ENCODE measurements around the gene CMTR2. TPM values are rescaled to one million over a fixed set of nuclear protein-coding genes. Genes with fewer than 3 reads are reported as not detected.
A peak's percentile ranks its signal among the peaks of the same experiment; 100 is the strongest.
"Not testable (repeated sequence)": the region's sequence is repeated elsewhere in the genome, so short reads cannot be mapped to it uniquely, and the experiment has no call there.

Gene CMTR2
- total RNA-seq, 5 donors from 2014 or later (not counting 1 experiment from before 2014, with no cell fraction given): 10.6 to 25.5 (median 20.4) TPM

DNA sequence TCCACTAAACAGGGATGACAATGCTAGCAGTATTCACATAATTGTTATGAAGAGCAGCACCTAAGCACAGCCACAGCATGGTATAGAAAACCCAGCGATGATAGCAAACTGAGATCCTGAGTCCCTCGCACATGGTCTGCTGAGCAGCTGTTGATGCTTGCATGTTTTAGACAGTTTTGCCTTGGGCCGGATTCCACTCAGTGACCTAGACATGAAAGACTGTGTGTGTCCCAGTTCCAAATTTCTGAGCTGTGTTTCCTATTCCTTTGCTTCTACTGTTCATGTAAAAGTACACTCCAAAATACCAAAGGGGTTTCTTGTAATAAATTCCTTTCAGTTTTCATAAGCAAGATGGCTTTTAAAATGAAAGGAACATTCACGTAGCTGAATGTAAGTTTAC, 30.8 kb upstream of the CMTR2 start:
- H3K4me1 ChIP-seq (ENCODE audit: control insufficient read depth in 1 of 2, extremely low read depth in 1 of 2, insufficient read depth in 2 of 2, low read length in 2 of 2): no peaks in the 10 kb centered on the region
- no peak overlapping the region for H3K4me3 Mint-ChIP-seq
- no peak overlapping the region for H3K27ac Mint-ChIP-seq
- 92% methylated on average over 3 of the region's 4 CpGs for WGBS (ENCODE audit: insufficient coverage)
- peaks cover 0 to 11% of the 10 kb centered on the region in 2 experiments for H3K27me3 ChIP-seq (replicated peaks in 1 of 2; ENCODE audit: control insufficient read depth in 2 of 2, extremely low read depth in 1 of 2, insufficient read depth in 2 of 2, low read length in 1 of 2)
- DNase-seq: no peak
- H3K9me3 Mint-ChIP-seq: no peaks in the 10 kb centered on the region
- H3K4me3 ChIP-seq (ENCODE audit: control insufficient read depth in 1 of 2, extremely low read depth in 1 of 2, low read length in 1 of 2): no peak overlapping the region
- no peaks in the 10 kb centered on the region for H3K36me3 ChIP-seq (ENCODE audit: control insufficient read depth in 2 of 2, extremely low read depth in 1 of 2, insufficient read depth in 1 of 2, low read length in 1 of 2)
- no peak overlapping the region for H3K27ac ChIP-seq (ENCODE audit: low read length)
- no peaks in the 10 kb centered on the region for H3K4me1 Mint-ChIP-seq
- CTCF ChIA-PET: interaction anchor here (0.7 to 1.1 kb wide), 2 partner anchors 8 to 52 kb away, joined by 3 to 4 read pairs; no protein-coding TSS in a partner anchor
- no peak for ATAC-seq (replicated peaks in 1 of 4)
- peaks cover 30 to 37% of the 10 kb centered on the region in 2 donors for H3K27me3 Mint-ChIP-seq
- POLR2A ChIA-PET: interaction anchor here in 1 of 2 donors (0.6 kb wide), 1 partner anchor 10 kb away, joined by 5 read pairs; no protein-coding TSS in a partner anchor
- H3K36me3 Mint-ChIP-seq: no peaks in the 10 kb centered on the region
- no peaks in the 10 kb centered on the region for H3K9me3 ChIP-seq

DNA sequence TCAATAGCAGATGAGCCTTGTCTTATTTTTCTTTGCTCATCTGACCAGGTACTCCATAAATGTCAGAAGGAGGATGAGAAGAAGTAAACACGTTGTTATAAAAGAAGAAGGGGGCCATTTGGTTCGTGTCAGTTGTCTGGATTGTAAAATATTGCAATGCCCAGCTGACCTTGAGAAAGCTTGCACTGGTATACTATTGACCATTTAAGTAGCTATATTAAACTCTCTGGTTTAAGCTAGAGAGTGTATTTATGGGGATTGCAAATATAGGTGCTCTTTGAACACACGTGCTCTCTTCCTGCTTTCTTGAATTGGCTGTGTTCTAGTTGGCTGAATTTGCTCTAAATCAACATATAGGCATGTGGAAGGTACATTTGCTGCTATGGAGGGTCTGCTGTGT, 26.1 kb upstream of the CMTR2 start:
- no peak overlapping the region for H3K27ac ChIP-seq (ENCODE audit: low read length)
- WGBS (ENCODE audit: insufficient coverage): 40% methylated on average over 1 of the region's 3 CpGs
- no peaks in the 10 kb centered on the region for H3K9me3 ChIP-seq
- H3K9me3 Mint-ChIP-seq: no peaks in the 10 kb centered on the region
- POLR2A ChIA-PET: no interaction called here
- peaks cover 0 to 17% of the 10 kb centered on the region in 2 experiments for H3K27me3 ChIP-seq (replicated peaks in 1 of 2; ENCODE audit: control insufficient read depth in 2 of 2, extremely low read depth in 1 of 2, insufficient read depth in 2 of 2, low read length in 1 of 2)
- H3K36me3 Mint-ChIP-seq: no peaks in the 10 kb centered on the region
- H3K36me3 ChIP-seq (ENCODE audit: control insufficient read depth in 2 of 2, extremely low read depth in 1 of 2, insufficient read depth in 1 of 2, low read length in 1 of 2): no peaks in the 10 kb centered on the region
- DNase-seq: no peak
- no peak overlapping the region for H3K27ac Mint-ChIP-seq
- no peak for ATAC-seq (replicated peaks in 1 of 4)
- H3K4me3 ChIP-seq (ENCODE audit: control insufficient read depth in 1 of 2, extremely low read depth in 1 of 2, low read length in 1 of 2): no peak overlapping the region
- CTCF ChIA-PET: interaction anchor here in 1 of 2 donors (0.5 to 0.6 kb wide), 2 partner anchors 526 to 579 kb away, joined by 4 to 12 read pairs; no protein-coding TSS in a partner anchor
- H3K27me3 Mint-ChIP-seq: peaks cover 40 to 46% of the 10 kb centered on the region in 2 donors
- H3K4me1 Mint-ChIP-seq: no peaks in the 10 kb centered on the region
- H3K4me1 ChIP-seq (ENCODE audit: control insufficient read depth in 1 of 2, extremely low read depth in 1 of 2, insufficient read depth in 2 of 2, low read length in 2 of 2): peaks cover 0 to 3% of the 10 kb centered on the region in 2 experiments
- no peak overlapping the region for H3K4me3 Mint-ChIP-seq

DNA sequence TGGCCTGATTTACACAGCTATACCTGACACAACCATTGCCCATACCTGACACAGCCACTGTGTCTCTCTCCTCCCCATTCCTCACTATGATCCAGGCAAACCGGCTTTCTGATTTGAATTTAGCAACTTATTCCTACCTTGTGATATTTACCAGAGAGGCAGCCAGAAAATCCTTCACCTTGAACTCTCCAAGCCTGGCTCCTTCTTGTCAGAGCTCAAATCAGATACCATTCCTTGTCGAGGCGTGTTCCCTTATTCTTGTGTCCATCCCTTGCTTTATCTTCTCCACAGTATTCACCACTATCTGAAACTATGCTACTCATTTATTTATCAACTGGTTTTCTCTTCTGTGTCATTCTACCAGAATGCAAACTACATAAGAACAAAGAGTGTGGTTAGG, 24.4 kb upstream of the CMTR2 start:
- DNase-seq; H3K9me3 Mint-ChIP-seq; H3K4me3 ChIP-seq (ENCODE audit: control insufficient read depth in 1 of 2, extremely low read depth in 1 of 2, low read length in 1 of 2); H3K36me3 ChIP-seq (ENCODE audit: control insufficient read depth in 2 of 2, extremely low read depth in 1 of 2, insufficient read depth in 1 of 2, low read length in 1 of 2); CTCF ChIA-PET; H3K4me1 ChIP-seq (ENCODE audit: control insufficient read depth in 1 of 2, extremely low read depth in 1 of 2, insufficient read depth in 2 of 2, low read length in 2 of 2); POLR2A ChIA-PET; H3K4me1 Mint-ChIP-seq; H3K27ac ChIP-seq (ENCODE audit: low read length); ATAC-seq (replicated peaks in 1 of 4); H3K36me3 Mint-ChIP-seq; H3K4me3 Mint-ChIP-seq; H3K27ac Mint-ChIP-seq; H3K9me3 ChIP-seq: not testable (repeated sequence)
- peaks cover 0 to 13% of the 10 kb centered on the region in 2 experiments for H3K27me3 ChIP-seq (replicated peaks in 1 of 2; ENCODE audit: control insufficient read depth in 2 of 2, extremely low read depth in 1 of 2, insufficient read depth in 2 of 2, low read length in 1 of 2)
- H3K27me3 Mint-ChIP-seq: peaks cover 46 to 59% of the 10 kb centered on the region in 2 donors
- 52% methylated on average over 3 of the region's 3 CpGs for WGBS (ENCODE audit: insufficient coverage)

DNA sequence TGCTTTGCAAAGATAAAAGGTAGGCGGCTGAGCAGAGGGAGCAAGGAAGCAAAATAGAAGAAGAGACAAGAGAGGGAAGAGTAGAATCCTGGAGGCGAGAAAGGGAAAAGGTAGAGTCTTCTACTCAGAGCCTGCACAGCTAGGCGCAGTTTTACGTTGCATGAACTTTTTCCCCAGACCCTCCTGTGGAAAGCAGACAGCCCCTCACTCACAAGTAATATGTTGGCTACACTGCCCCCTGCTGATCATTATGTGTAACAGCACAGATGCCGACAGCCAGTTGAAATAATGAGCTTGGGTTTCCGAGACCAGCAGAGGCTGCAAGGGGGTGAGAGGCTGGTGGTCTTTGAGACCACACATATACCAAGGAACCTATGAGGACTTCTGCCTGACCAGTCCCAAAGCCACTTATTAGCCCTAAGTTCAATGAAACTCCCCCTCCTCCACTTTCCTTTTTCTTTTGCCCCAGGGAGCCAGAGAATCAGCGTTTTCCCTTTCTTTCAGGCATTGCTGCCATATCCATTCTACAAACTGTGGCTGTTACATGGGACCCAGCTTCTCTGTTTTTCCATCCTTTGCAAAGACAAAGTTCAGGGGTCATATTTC, 22.5 kb upstream of the CMTR2 start:
- WGBS (ENCODE audit: insufficient coverage): 77% methylated on average over 2 of the region's 7 CpGs

GRCh38 chr16:71303938-71304337, 14.7 kb upstream of the CMTR2 start:
- H3K4me3 Mint-ChIP-seq: no peak overlapping the region
- Histone ChIP-seq H3K9me3 (no peaks in the 10 kb centered on the region), H3K4me3 (ENCODE audit: control insufficient read depth in 1 of 2, extremely low read depth in 1 of 2, low read length in 1 of 2) (no peak overlapping the region), H3K36me3 (ENCODE audit: control insufficient read depth in 2 of 2, extremely low read depth in 1 of 2, insufficient read depth in 1 of 2, low read length in 1 of 2) (no peaks in the 10 kb centered on the region), H3K27me3 (replicated peaks in 1 of 2; ENCODE audit: control insufficient read depth in 2 of 2, extremely low read depth in 1 of 2, insufficient read depth in 2 of 2, low read length in 1 of 2) (peaks cover 0 to 9% of the 10 kb centered on the region in 2 experiments), H3K4me1 (ENCODE audit: control insufficient read depth in 1 of 2, extremely low read depth in 1 of 2, insufficient read depth in 2 of 2, low read length in 2 of 2) (no peaks in the 10 kb centered on the region), H3K27ac (ENCODE audit: low read length) (no peak overlapping the region)
- ChIA-PET POLR2A (no interaction called here), CTCF (no interaction called here)
- H3K27ac Mint-ChIP-seq: no peak overlapping the region
- peaks cover 3 to 5% (median 4%) of the 10 kb centered on the region in 3 donors for H3K9me3 Mint-ChIP-seq
- H3K4me1 Mint-ChIP-seq: no peaks in the 10 kb centered on the region
- ATAC-seq (replicated peaks in 1 of 4): no peak
- DNase-seq: no peak
- peaks cover 38 to 39% of the 10 kb centered on the region in 2 donors for H3K27me3 Mint-ChIP-seq
- WGBS (ENCODE audit: insufficient coverage): 81% methylated on average over 4 of the region's 5 CpGs
- no peaks in the 10 kb centered on the region for H3K36me3 Mint-ChIP-seq

More for the DNA sequence above, 22.5 kb upstream of the CMTR2 start:
- Mint-ChIP-seq H3K4me1 (no peaks in the 10 kb centered on the region), H3K36me3 (no peaks in the 10 kb centered on the region), H3K27ac (no peak overlapping the region), H3K27me3 (peaks cover 51 to 67% of the 10 kb centered on the region in 2 donors), H3K4me3 (no peak overlapping the region), H3K9me3 (no peaks in the 10 kb centered on the region)
- Histone ChIP-seq H3K9me3 (no peaks in the 10 kb centered on the region), H3K4me3 (ENCODE audit: control insufficient read depth in 1 of 2, extremely low read depth in 1 of 2, low read length in 1 of 2) (no peak overlapping the region), H3K4me1 (ENCODE audit: control insufficient read depth in 1 of 2, extremely low read depth in 1 of 2, insufficient read depth in 2 of 2, low read length in 2 of 2) (peaks cover 0 to 3% of the 10 kb centered on the region in 2 experiments), H3K27ac (ENCODE audit: low read length) (no peak overlapping the region), H3K27me3 (replicated peaks in 1 of 2; ENCODE audit: control insufficient read depth in 2 of 2, extremely low read depth in 1 of 2, insufficient read depth in 2 of 2, low read length in 1 of 2) (peaks cover 0 to 8% of the 10 kb centered on the region in 2 experiments), H3K36me3 (ENCODE audit: control insufficient read depth in 2 of 2, extremely low read depth in 1 of 2, insufficient read depth in 1 of 2, low read length in 1 of 2) (no peaks in the 10 kb centered on the region)
- ChIA-PET POLR2A (no interaction called here), CTCF (interaction anchor here (0.6 to 1.5 kb wide), 6 partner anchors 8 to 510 kb away, joined by 3 to 6 read pairs (median 4); partner anchors contain the start of gene VAC14 (in 1 of the 2))
- DNase-seq: peak in 17 of 35 experiments; percentile 2 to 60 (median 8)
- no peak for ATAC-seq (replicated peaks in 1 of 4)

DNA sequence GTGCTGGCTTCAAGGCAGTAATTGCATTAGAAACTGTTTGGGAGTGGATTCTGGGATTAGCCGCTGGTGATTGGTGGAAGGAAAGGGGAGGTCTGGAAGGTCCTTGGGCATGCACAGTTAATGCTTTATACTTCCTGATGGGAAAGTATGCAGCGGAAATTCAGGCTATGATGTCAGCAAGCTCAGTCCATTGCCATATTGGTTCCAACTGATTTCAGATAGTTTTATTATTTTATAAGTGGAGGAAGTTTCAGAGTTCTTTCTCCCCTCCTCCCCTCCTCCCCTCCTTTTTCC, 8.1 kb upstream of the CMTR2 start:
- Histone ChIP-seq H3K36me3 (ENCODE audit: control insufficient read depth in 2 of 2, extremely low read depth in 1 of 2, insufficient read depth in 1 of 2, low read length in 1 of 2) (no peaks in the 10 kb centered on the region), H3K27me3 (replicated peaks in 1 of 2; ENCODE audit: control insufficient read depth in 2 of 2, extremely low read depth in 1 of 2, insufficient read depth in 2 of 2, low read length in 1 of 2) (peaks cover 10 to 13% of the 10 kb centered on the region in 2 experiments), H3K9me3 (no peaks in the 10 kb centered on the region), H3K27ac (ENCODE audit: low read length) (no peak overlapping the region), H3K4me3 (ENCODE audit: control insufficient read depth in 1 of 2, extremely low read depth in 1 of 2, low read length in 1 of 2) (no peak overlapping the region), H3K4me1 (ENCODE audit: control insufficient read depth in 1 of 2, extremely low read depth in 1 of 2, insufficient read depth in 2 of 2, low read length in 2 of 2) (no peaks in the 10 kb centered on the region)
- CTCF ChIA-PET: no interaction called here
- DNase-seq (no peak), ATAC-seq (replicated peaks in 1 of 4) (no peak)
- WGBS (ENCODE audit: insufficient coverage): 83% methylated on average over 1 of the region's 2 CpGs
- H3K27ac Mint-ChIP-seq: no peak overlapping the region
- peaks cover 0 to 9% (median 0%) of the 10 kb centered on the region in 3 donors for H3K9me3 Mint-ChIP-seq
- no peak overlapping the region for H3K4me3 Mint-ChIP-seq
- H3K27me3 Mint-ChIP-seq: peaks cover 37 to 47% of the 10 kb centered on the region in 2 donors
- POLR2A ChIA-PET: no interaction called here
- no peaks in the 10 kb centered on the region for H3K36me3 Mint-ChIP-seq
- H3K4me1 Mint-ChIP-seq: no peaks in the 10 kb centered on the region
